GM12872 (cell line): ENCODE data around the gene PFKP.

Experiments used
- CTCF ChIP-seq: IDR thresholded peaks from 3 replicates; pipeline ENCODE4 v1.5.1; 2011; ENCODE audit warnings: low read depth, mild to moderate bottlenecking, low read length, moderate library complexity; ENCODE audit not compliant: insufficient read depth

PFKP gene

GRCh38 chr10:3108033-3108432 is 40.7 kb downstream of the PFKP start:
- no peak for TF ChIP-seq CTCF

GRCh38 chr10:3108575-3109105 is 41.3 kb downstream of the PFKP start:
- no peak for TF ChIP-seq CTCF

GRCh38 chr10:3109196-3109595 is 41.8 kb downstream of the PFKP start:
- TF ChIP-seq CTCF = no peak

GRCh38 chr10:3109633-3110032 is 42.3 kb downstream of the PFKP start:
- TF ChIP-seq CTCF = no peak

- TF ChIP-seq CTCF = no peak
These were observed 43.7 kb downstream of the PFKP start for GRCh38 chr10:3110782-3111620.

- TF ChIP-seq CTCF = no peak
These were observed 44.3 kb downstream of the PFKP start for GRCh38 chr10:3111621-3112163.

GRCh38 chr10:3113343-3113720 is 46.0 kb downstream of the PFKP start:
- TF ChIP-seq CTCF = no peak
